K562 (cell line): ENCODE measurements around the gene TPRG1L. TPM values are rescaled to one million over a fixed set of nuclear protein-coding genes. Genes with fewer than 3 reads are reported as not detected.

ENCODE experiments used
- ATAC-seq: fragments of 200-7000 bp; cut with Tn5 transposase; 3 replicates; pipeline ENCODE4 v1.9.1; 2020; ENCODE audit warnings: moderate library complexity
- BruUV-seq: library from RNA; stranded (reverse); fragments of 400-500 nt; replicated peaks from 2 replicates; lab custom pipeline; 2021; lab: Mats Ljungman, UMichigan
- CTCF ChIA-PET: fragments of 300-600 bp; formaldehyde crosslinking; extraction: SDS; loops from one replicate; lab custom pipeline; 2021; ENCODE audit warnings: low intra/inter-chr PET ratio; lab: Yijun Ruan, JAX
- POLR2A ChIA-PET: fragments of 300-600, 350-650 bp; sonication (Branson Sonifier 250); formaldehyde crosslinking; extraction: SDS; loops from one replicate; lab custom pipeline; 2021; ENCODE audit warnings: antibody characterized with exemption, inconsistent platforms; lab: Yijun Ruan, JAX
- DNase-seq, 4 experiments: peaks; one replicate each; pipeline versions ENCODE4 v3.0.0 to v3.0.0-alpha.2; 2011 to 2018; ENCODE audit warnings: low spot score in 3 of 4, mixed read lengths in 3 of 4; ENCODE audit errors: extremely low read depth in 1 of 4
- FAIRE-seq: peaks from 2 replicates; lab custom pipeline; 2011; peaks lifted over from hg19 to GRCh38; lab: Jason Lieb, UNC
- H2AFZ ChIP-seq: 2 replicates; pipeline ENCODE4 v1.6.0; 2011; ENCODE audit warnings: low read depth, low read length, control low read depth, inconsistent platforms
- H3K27ac ChIP-seq: fragments of 200-600 bp; 3 replicates; pipeline ENCODE4 v1.8.0; 2011; ENCODE audit warnings: low read depth, mild to moderate bottlenecking, control low read depth, inconsistent platforms, low read length, moderate library complexity, mixed read lengths; ENCODE audit errors: extremely low read depth
- H3K27me3 ChIP-seq, 2 experiments: fragments of 300-600 bp in 1 of 2; 2 replicates in 1 of 2; 3 replicates in 1 of 2; pipeline versions ENCODE4 v1.6.0 to v1.8.0; 2011; ENCODE audit warnings: inconsistent platforms in 2 of 2, low read length in 2 of 2, mild to moderate bottlenecking in 1 of 2, mixed read lengths in 1 of 2, moderate library complexity in 1 of 2; ENCODE audit not compliant: control insufficient read depth in 2 of 2, insufficient read depth in 2 of 2
- H3K36me3 ChIP-seq: fragments of 300-600 bp; 3 replicates; pipeline ENCODE4 v1.8.0; 2011; ENCODE audit warnings: mild to moderate bottlenecking, low read length, inconsistent platforms; ENCODE audit not compliant: control insufficient read depth, insufficient read depth
- H3K4me1 ChIP-seq, 2 experiments: fragments of 200-600 bp in 1 of 2; replicated peaks in 1 of 2; 2 replicates in 1 of 2; 3 replicates in 1 of 2; pipeline versions ENCODE4 v1.5.1 to v1.8.0; 2011; ENCODE audit warnings: inconsistent platforms in 2 of 2, low read length in 2 of 2, mild to moderate bottlenecking in 1 of 2, mixed read lengths in 1 of 2, moderate library complexity in 1 of 2; ENCODE audit not compliant: control insufficient read depth in 2 of 2, insufficient read depth in 2 of 2
- H3K4me2 ChIP-seq: 2 replicates; pipeline ENCODE4 v1.6.1; 2011; ENCODE audit warnings: low read length, control low read depth, inconsistent platforms, mixed read lengths; ENCODE audit not compliant: insufficient read depth
- H3K4me3 ChIP-seq: fragments of 200-600 bp; sonication (generic), shearing (Covaris generic); 2 replicates; pipeline ENCODE4 v1.5.1; 2016; ENCODE audit warnings: control low read depth, inconsistent platforms
- H3K79me2 ChIP-seq: fragments of 200-600 bp; 3 replicates; pipeline ENCODE4 v1.8.0; 2011; ENCODE audit warnings: low read length, inconsistent platforms; ENCODE audit not compliant: control insufficient read depth, insufficient read depth
- H3K9ac ChIP-seq, 2 experiments: 2 replicates each; pipeline versions ENCODE4 v1.6.0 to v1.6.1; 2011; ENCODE audit warnings: low read depth in 2 of 2, low read length in 2 of 2, control low read depth in 1 of 2, inconsistent platforms in 1 of 2, mild to moderate bottlenecking in 1 of 2, mixed read lengths in 1 of 2; ENCODE audit not compliant: insufficient read depth in 1 of 2
- H3K9me1 ChIP-seq: one replicate; pipeline ENCODE4 v1.6.0; 2011; ENCODE audit warnings: inconsistent platforms, mild to moderate bottlenecking, low read length, moderate library complexity; ENCODE audit not compliant: control insufficient read depth, insufficient read depth
- H3K9me3 ChIP-seq: replicated peaks from 2 replicates; pipeline ENCODE4 v1.5.1; 2011; ENCODE audit warnings: low read depth, low read length, inconsistent platforms; ENCODE audit not compliant: control insufficient read depth, insufficient read depth
- H4K20me1 ChIP-seq: replicated peaks from 2 replicates; pipeline ENCODE4 v1.6.1; 2011; ENCODE audit warnings: low read length, inconsistent platforms, mixed read lengths; ENCODE audit not compliant: control insufficient read depth, insufficient read depth
- ARID4B ChIP-seq: sonication (generic); formaldehyde crosslinking; IDR thresholded peaks from 2 replicates; pipeline ENCODE4 v1.8.0; 2022; ENCODE audit warnings: mild to moderate bottlenecking, missing genetic modification reagents
- CTBP1 ChIP-seq: fragments of 450-650 bp; IDR thresholded peaks from 2 replicates; pipeline ENCODE4 v1.6.1; 2016; ENCODE audit warnings: borderline replicate concordance
- E2F6 ChIP-seq, 2 experiments: IDR thresholded peaks; 2 replicates each; pipeline ENCODE4 v1.6.1; 2011; ENCODE audit warnings: borderline replicate concordance in 1 of 2, control low read depth in 1 of 2, low read depth in 1 of 2, low read length in 1 of 2, mild to moderate bottlenecking in 1 of 2, mixed read lengths in 1 of 2, moderate library complexity in 1 of 2; ENCODE audit not compliant: insufficient read depth in 1 of 2, insufficient read length in 1 of 2, poor library complexity in 1 of 2, severe bottlenecking in 1 of 2; ENCODE audit errors: extremely low read depth in 1 of 2
- FOXP1 ChIP-seq: sonication (generic); formaldehyde crosslinking; IDR thresholded peaks from 2 replicates; pipeline ENCODE4 v1.8.0; 2022; ENCODE audit warnings: mild to moderate bottlenecking, missing genetic modification reagents
- KDM2B ChIP-seq: fragments of 250-450 bp; sonication (Bioruptor Pico); IDR thresholded peaks from 2 replicates; pipeline ENCODE4 v1.8.0; 2021; ENCODE audit warnings: mild to moderate bottlenecking, moderate library complexity
- PHF8 ChIP-seq: fragments of 200-600 bp; sonication (generic); IDR thresholded peaks from 2 replicates; pipeline ENCODE4 v1.6.1; 2012; ENCODE audit warnings: mixed run types, mild to moderate bottlenecking, inconsistent platforms, low read length, moderate library complexity, borderline replicate concordance
- POLR2G ChIP-seq: fragments of 200-400 bp; formaldehyde crosslinking; IDR thresholded peaks from 2 replicates; pipeline ENCODE4 v1.6.1; 2017; ENCODE audit warnings: low read depth, mild to moderate bottlenecking, antibody characterized with exemption, low read length, moderate library complexity
- RB1 ChIP-seq: fragments of 450-650 bp; IDR thresholded peaks from 2 replicates; pipeline ENCODE4 v1.6.1; 2017; ENCODE audit warnings: low read depth, mild to moderate bottlenecking
- UBTF ChIP-seq, 2 experiments: IDR thresholded peaks; 2 replicates each; pipeline ENCODE4 v1.6.1; 2012; ENCODE audit warnings: improper control_type of control experiment in 2 of 2, low read depth in 2 of 2, low read length in 2 of 2, borderline replicate concordance in 1 of 2
- ZFX ChIP-seq: sonication (generic); formaldehyde crosslinking; IDR thresholded peaks from 2 replicates; pipeline ENCODE4 v1.8.0; 2022; ENCODE audit warnings: mild to moderate bottlenecking, missing genetic modification reagents, moderate library complexity
- ZNF347 ChIP-seq: fragments of 450-650 bp; formaldehyde crosslinking; IDR thresholded peaks from 2 replicates; pipeline ENCODE4 v1.4.0; 2020; ENCODE audit warnings: low read depth, mild to moderate bottlenecking, moderate library complexity
- WGBS: fragments of 100-300 bp; shearing (Covaris generic); methylation state at CpG from one replicate; pipeline ENCODE4 v1.1.6; 2016; ENCODE audit warnings: low coverage, mixed read lengths; ENCODE audit not compliant: insufficient coverage; ENCODE audit errors: missing lambda C conversion rate; 5-methylcytosine and 5-hydroxymethylcytosine counted together
- in situ Hi-C: fragments of 300-500 bp; cut with MboI; formaldehyde crosslinking; loops from 4 replicates; pipeline ENCODE4 v1.15.0; 2018; ENCODE audit warnings: inconsistent platforms, mixed read lengths
- intact Hi-C: fragments of 100-400 bp; cut with micrococcal nuclease; formaldehyde crosslinking; loops from 2 replicates; pipeline ENCODE4 v1.14.2; 2022
- polyA plus RNA-seq, 8 experiments: library from polyadenylated mRNA; depleted of rRNA in 4 of 8; stranded (reverse) in 5 of 8; unstranded in 3 of 8; fragments of >200 nt; fragmentation: Nextera tagmentation in 2 of 8; fragmentation: Illumina TruSeq in 1 of 8; extraction: Ambion mirVana in 2 of 8; extraction: Trizol in 1 of 8; gene quantifications; 2 replicates each; pipeline versions ENCODE4 v1.2.1 to v1.2.3, GENCODE V29; 2011 to 2014; ENCODE audit warnings: inconsistent platforms in 1 of 8, missing spikeins in 1 of 8
- total RNA-seq, 7 experiments: library from RNA; depleted of rRNA in 6 of 7; stranded (reverse); fragments of >200 nt in 6 of 7; fragmentation: Illumina TruSeq in 2 of 7; extraction: Trizol in 2 of 7; gene quantifications; 2 replicates each; pipeline versions ENCODE4 v1.2.1 to v1.2.3, GENCODE V29; 2011 to 2021; ENCODE audit warnings: low replicate concordance in 1 of 7

Gene TPRG1L
- total and polyA plus RNA-seq, 9 of the 15 experiments (the other 6 are each of a cell fraction or from before 2014, with no cell fraction given), result 1.6 to 11.0 (median 6.2) TPM

DNA sequence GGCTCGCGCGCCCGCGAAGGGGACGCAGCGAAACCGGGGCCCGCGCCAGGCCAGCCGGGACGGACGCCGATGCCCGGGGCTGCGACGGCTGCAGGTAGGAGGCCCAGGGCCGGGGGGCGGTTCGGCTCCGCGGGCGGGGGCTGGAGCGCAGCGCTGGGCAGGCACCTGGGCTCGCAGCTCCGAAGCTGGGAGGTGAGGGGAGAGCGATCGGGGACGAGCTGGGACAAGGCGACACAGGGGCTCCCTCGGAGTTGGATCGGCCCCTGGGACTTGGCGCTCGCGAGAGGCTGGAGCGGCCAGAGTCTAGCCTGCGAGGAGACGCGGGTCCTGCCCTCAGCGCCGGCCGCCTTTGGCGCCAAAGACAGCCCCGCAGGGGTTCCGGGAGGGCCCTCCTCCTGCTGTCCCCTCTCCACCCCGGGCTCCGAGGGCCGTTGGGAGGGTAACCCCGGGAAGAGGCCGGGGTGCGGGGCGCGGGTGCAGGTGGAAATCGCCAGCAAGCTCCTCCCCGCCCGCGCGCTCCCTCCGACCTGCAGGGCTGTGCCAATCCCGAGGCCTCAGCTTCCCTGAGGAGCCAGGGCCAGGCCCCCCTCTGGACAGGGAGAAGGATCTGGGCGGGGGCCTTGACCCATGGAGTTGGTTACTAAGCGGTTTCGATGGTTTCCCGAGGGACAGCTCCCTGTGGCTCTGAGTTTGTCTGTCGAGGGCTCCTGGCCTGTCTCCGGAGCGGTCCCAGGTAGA is 27.9 kb downstream of the TPRG1L start:
- H2AFZ ChIP-seq, result peak overlapping the region; percentile 77
- TF ChIP-seq POLR2G (peak; percentile 61; the same call in 1 of the 2 replicates), RB1 (peak; percentile 9; the same call in 1 of the 2 replicates), FOXP1 (CRISPR knock-in tag) (0 out of 2 replicates have a peak, but pooled peaks have one; percentile 41), ARID4B (CRISPR knock-in tag) (peak; percentile 61; the same call in 1 of the 2 replicates), KDM2B (CRISPR knock-in tag) (peak; percentile 6; the same call in 1 of the 2 replicates), UBTF (IDR thresholded peaks at IDR 0.05; ENCODE audit: borderline replicate concordance in 1 of 2, low read depth in 2 of 2, low read length in 2 of 2) (peak; percentile 28 to 37; a peak in 3 of 4 replicates), CTBP1 (no peak), PHF8 (peak; percentile 34; the same call in 1 of the 2 replicates), ZNF347 (no peak), ZFX (CRISPR knock-in tag) (0 out of 2 replicates have a peak, but pooled peaks have one; percentile 54), E2F6 (IDR thresholded peaks at IDR 0.05; ENCODE audit: borderline replicate concordance in 1 of 2, extremely low read depth in 1 of 2, insufficient read depth in 1 of 2, insufficient read length in 1 of 2, low read depth in 1 of 2, low read length in 1 of 2, poor library complexity in 1 of 2, severe bottlenecking in 1 of 2) (peak in 1 of 2 experiments; percentile 22)

More for the DNA sequence above, 27.9 kb downstream of the TPRG1L start:
- in situ Hi-C loops (no loop called here), intact Hi-C loops (no loop called here)
- Histone ChIP-seq H3K4me1 (peaks cover 11 to 40% of the 10 kb centered on the region in 2 experiments), H3K9me3 (no peaks in the 10 kb centered on the region), H3K4me3 (peak overlapping the region; percentile 47), H3K9ac (peak overlapping the region; percentile 15 to 85; a peak in 3 of 4 replicates), H3K9me1 (no peaks in the 10 kb centered on the region), H3K27ac (no peak overlapping the region), H3K4me2 (peak overlapping the region; percentile 71), H3K27me3 (peaks cover 41 to 52% of the 10 kb centered on the region in 2 experiments), H3K79me2 (peaks cover 11% of the 10 kb centered on the region), H4K20me1 (peaks cover 3% of the 10 kb centered on the region), H3K36me3 (0 out of 3 replicates have a peak, but pooled peaks cover 5% of the 10 kb centered on the region)
- DNase-seq (peak in 3 of 4 experiments; percentile 44 to 55 (median 49)), ATAC-seq (peak; percentile 28), FAIRE-seq (no peak)
- no TSS peak for BruUV-seq
- WGBS, result 7% methylated on average over 59 of the region's 68 CpGs
- POLR2A ChIA-PET, result interaction anchor here (0.6 to 1.1 kb wide), 5 partner anchors 9 to 49 kb away, joined by 3 to 7 read pairs (median 5); no protein-coding TSS in a partner anchor
- CTCF ChIA-PET, result no interaction called here
